ENCODE data around the gene KAZALD1.

Gene KAZALD1, protein sequence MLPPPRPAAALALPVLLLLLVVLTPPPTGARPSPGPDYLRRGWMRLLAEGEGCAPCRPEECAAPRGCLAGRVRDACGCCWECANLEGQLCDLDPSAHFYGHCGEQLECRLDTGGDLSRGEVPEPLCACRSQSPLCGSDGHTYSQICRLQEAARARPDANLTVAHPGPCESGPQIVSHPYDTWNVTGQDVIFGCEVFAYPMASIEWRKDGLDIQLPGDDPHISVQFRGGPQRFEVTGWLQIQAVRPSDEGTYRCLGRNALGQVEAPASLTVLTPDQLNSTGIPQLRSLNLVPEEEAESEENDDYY

DNA sequence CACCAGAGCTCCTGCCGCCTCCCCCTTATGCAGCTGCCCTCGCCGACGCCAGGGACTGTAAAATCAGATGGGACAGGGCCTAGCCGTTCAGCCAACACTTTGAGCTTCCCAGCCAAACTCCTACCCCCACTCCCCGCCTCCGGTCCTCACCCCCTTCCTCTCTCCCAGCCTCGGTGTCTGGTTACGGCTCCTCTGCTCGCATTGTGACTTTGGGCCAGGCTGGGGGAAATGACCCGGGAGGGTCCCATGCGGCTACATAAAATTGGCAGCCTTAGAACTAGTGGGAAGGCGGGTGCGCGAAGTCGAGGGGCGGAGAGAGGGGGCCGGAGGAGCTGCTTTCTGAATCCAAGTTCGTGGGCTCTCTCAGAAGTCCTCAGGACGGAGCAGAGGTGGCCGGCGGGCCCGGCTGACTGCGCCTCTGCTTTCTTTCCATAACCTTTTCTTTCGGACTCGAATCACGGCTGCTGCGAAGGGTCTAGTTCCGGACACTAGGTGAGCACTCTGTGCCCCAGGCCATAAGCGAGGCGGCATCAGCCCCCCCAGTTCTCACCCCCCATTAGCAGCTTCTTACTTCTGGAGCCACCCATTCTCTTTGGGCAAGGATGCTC lies at the start of gene KAZALD1:
Gene KAZALD1, plus strand, starts transcription at position 366 of the 608 bp plus-strand sequence. CDS start 604 bp downstream, outside the sequence.
- no peak for DNase-seq

DNA sequence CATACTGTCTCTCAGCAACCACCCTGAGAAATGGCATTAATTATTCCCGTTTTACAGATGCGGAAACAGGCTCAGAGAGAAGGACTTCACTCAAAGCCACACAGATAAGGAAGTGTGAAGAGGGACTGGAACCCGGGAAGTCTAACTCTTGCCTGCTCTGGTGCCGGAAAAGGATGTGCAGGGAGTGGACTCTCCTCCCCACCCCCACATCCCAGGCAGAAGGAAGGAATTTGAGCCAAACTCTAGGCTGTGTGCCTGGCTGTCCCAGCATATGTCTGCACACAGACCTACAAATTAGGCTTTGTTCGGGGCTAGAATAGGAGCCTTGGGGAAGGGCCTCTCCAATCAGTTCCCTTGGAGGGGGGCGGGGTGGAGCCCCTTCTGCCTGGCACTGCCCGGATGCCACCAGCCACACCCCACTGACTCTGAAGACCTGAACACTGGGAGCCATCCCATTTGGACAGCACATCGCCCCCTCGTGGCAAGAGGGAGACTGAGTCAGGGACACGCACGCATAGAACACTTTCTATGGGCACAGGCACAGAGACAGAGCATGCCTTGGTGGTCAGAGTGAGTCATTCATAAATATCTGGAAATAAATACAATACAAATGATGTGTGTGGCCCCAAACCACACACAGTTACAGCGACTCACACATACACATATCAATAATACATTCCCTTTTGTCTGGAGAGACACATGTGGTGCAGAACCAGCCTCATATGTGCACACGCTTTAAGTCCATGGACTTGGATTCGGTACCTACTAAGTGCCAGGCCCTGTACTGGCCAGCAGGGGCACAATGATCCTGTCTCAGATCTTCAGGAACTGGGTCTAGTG lies 49.0 kb upstream of the KAZALD1 start:
- DNase-seq: peak; percentile 84

DNA sequence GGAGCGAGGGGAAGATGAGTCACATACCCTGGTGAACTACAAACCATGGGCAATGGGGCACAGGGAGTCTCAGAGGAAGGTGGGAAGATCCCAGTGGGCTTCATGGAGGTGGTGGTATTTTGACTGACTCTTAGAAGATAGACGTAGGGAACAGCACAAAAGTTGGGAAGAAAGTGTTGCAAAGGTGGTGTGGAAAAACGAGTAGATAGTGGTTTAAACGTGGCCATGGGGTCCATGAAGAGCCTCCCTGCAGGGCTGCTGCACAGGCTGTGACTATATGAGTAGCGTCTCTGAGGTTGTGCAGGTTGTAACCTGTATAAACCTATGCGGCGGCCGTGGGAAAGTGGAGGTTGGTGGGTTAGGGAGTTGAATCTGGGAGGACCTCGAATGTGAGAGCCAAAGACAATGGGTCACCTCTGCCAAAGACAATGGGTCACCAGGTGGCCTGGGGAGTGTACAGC lies 48.4 kb upstream of the KAZALD1 start:
- DNase-seq: no peak

DNA sequence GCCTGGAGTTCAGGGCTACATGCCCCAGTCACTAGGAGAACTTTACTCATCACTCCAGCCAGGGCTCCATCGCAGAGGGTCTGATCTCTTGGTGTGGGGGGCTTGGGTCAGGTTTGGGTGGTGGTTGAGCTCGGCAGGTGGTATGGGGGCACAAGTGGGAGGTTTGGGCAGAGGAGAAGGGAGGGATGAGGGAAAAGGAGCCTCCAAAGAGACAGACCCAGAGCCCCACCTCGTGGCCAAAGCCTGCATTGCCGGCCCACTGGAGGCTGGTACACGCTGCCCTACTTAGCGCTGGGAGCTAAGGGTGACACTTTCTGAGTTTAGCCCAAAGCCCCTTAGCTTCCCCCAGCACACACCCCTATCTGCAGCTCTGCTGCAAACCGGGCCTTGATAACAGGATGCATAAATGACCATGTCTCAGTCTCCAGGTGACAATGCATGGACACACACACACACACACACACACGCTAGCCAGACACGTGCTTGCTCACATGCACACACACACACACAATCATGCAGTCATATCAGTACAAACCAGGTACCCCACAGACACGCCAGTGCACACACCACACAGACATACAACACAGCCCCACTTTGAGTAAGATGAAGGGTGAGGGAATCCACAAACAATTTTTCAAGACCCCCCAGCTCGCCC lies 47.4 kb upstream of the KAZALD1 start:
- DNase-seq: peak; percentile 79

DNA sequence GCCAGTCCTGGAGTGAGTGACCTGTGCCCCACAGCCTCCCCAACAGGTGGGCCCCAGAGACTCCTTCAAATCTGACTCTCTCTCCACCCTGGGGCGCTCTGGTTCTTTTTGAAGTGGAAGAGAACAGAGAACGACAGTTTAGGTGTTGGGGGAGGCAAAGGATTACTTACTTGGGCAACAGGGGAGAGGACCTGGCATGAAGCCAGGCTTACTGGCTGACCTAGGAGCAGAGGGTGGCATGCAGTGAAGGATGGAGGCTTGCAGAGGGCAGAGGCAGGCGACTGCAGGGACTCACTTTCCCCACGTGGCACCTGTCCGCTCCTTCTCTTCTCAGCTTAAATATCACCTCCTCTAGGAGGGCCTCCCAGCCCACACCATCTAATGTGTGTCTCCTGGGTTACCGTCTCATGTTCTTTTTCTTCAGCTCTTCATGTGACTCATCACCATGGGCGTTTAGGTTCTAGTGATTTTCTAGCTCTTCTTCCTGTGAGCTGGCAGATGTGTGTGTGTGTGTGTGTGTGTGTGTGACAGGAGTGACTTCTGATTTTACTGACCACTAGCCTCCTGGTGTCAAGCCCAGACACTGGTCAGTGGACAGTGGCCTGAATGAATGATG lies 46.7 kb upstream of the KAZALD1 start:
- DNase-seq: no peak

DNA sequence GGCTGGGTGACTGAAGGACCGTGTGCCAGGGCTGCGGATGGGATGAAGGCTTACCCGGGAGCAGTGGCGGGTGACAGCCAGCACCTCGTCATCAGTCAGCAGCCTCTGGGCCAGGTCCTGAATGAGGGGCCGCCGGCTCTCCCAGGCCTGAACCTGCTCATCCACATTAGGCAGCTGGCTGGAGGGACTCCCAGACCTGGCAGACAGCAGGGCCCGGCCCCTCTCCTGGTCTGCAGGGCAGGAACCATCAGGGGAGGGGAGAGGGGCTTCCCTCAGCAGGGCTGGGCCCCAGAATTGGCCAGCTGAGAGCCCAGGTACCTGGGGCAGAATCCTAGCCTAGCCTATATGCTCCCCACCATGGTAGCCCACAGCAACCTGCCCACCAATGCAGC lies 46.2 kb upstream of the KAZALD1 start:
- DNase-seq: no peak

DNA sequence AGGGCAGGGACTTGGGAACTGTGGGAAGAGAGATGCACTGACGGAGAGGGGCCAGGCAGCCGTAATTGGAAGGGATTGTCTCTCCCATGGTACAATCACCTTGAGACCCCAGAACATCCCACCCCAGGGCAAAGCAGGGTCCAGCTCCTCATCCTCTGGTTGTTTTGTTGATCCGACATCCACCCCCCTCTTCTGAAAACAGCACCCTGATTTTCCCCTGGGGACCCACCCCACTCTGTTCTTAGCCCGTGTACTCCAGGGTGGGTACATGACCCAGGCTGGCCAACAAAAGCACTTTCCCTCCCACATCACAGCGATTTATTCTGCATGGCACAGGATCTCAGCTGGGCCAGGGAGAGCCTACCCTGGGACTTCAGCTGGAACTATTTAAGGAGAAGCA lies 45.0 kb upstream of the KAZALD1 start:
- no peak for DNase-seq

DNA sequence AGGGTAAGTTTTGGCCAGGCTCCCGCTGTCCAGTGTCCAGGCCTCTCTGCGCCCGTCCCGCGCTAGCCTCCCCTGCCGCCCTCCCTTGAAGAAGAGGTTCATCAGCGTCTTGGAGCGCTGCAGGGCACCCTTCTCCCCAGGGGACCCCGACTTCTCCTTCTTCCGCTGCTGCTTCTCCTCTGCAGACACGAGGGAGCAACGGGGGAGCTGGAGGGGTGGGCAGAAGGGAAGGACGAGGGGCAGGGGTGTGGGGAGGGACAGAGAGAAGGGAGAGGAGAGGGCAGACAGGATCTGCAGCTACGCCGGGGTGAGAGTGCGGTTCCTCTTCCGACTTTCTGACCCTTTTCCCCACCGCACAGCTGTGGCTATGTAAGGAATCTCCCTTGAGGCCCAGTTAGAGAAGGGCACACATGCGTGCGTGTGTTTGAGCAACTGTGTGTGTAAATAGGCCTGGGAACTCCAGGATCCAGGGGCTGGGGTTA lies 43.6 kb upstream of the KAZALD1 start:
- DNase-seq: no peak

DNA sequence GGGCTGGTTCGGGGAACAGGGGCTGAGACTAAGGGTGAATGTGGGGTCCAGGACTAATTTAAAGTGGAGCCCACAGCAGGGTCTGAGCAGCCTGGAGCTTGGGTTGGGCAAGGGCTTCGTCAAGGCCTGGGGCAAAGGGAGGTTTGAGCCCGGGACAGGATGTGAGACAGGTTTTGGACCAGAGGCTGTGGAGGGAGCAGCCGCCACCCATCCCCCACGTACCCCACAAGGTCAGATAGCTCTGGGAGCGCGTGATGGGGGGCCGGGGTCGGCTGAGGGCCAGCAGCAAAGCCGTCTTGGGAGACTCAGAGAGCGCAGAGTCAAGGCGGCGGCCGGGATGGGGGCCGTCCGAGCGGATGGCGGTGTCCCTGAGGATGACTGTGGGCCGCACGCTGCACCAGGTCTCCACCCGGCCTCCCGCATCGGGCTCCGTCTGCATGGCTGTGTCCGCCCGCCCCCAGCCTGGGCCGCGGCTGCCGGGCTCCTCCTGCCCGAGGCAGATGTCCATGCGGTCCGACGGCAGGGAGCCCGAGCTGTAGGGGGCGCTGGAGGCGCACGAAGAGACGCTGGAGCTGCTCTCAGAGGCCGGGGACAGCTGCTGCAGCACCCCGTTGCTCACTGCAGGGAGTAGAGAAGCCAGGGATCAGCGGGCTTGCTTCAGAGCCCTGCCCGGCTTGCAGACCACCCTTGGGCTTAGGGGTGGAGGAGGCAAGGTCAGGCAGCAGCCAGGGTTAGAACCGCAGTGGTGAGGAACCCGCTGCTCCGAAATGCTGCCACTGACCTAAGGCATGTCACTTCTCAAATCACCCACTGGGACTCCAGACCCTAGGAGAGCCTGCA lies 43.0 kb upstream of the KAZALD1 start:
- DNase-seq: peak; percentile 71

DNA sequence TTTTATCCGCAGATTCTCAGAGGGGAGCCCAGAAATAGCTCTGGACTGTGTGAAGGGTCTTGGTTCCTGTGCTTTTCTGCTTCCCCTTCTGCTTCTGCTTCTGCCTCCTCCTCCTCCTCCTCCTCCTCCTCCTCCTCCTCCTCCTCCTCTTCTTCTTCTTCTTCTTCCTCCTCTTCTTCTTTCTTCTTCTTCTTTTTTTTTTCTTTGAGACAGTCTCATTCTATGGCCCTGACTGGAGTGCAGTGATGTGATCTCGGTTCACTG lies 42.4 kb upstream of the KAZALD1 start:
- DNase-seq: no peak

DNA sequence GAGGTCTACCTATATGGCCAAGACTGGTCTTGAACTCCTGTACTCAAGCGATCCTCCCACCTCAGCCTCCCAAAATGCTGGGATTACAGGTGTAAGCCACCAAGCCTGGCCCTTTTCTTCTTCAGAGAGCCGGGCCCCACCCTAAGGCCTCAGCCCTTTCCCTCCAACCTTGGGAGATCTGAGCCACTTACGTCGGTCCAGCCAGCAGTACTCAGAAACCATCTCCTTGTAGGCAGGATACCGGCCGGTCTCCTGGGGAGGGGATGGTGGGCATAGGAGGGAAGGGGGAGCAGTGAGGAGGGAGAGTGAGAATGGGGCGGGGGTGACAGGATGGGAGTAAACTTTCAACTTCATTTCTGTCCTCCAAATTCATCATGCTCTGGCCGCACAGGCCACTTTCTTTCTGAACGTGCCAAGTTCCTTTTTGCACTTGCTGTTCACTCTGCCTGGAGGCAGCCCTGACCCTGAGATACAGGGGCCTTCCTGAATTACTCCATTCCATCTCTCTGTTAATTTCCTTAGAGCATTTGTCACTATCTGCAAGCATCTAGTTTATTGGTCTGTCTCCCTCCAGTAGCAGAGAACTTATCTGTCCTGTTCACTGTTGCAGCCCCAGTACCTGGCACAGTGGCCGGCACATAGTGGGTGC lies 41.2 kb upstream of the KAZALD1 start:
- DNase-seq: no peak

DNA sequence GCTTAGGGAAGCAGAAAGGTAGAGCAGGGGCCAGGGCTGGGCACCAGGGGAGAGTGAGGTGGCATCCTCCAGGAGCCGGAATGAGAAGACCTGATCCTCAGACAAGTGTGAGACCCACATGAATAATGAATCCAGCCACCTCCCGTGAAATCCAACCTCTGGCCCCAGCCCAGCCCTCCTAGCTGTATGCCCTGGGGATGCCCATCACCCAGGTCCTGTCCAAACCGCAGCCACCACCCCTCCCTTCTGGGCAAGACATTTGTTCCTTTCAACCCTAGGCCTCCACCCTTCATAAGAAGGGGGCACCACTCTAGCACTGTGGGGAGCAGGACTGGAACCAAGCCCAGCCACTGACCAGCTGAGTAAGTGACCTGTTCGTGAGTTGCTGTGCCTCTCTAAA lies 40.5 kb upstream of the KAZALD1 start:
- no peak for DNase-seq

DNA sequence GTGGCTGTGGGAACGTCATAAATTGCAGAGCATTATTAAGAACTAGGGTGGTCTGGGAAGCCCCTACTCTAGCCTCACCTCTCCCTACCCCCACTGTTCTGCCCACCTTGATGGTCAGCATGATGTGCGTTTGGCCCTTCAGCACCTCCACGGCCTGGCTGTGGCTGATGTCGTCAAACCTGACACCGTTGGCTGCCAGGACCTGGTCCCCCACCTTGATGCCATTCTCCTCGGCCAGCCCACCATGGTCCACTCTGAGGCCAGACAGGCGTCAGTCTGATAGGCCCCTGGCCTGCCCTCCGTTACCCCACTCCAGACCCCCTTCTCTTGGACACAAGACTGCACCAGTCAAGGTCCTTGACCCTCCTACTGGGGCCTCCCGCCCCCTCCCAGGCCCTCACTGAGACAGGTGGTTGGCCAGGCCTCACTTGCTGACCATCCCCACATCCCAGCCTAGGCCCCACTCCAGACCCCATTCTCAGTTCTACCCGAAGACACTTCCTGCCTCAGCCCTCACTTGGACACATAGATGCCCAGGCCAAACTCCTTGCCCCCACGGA lies 40.0 kb upstream of the KAZALD1 start:
- no peak for DNase-seq

DNA sequence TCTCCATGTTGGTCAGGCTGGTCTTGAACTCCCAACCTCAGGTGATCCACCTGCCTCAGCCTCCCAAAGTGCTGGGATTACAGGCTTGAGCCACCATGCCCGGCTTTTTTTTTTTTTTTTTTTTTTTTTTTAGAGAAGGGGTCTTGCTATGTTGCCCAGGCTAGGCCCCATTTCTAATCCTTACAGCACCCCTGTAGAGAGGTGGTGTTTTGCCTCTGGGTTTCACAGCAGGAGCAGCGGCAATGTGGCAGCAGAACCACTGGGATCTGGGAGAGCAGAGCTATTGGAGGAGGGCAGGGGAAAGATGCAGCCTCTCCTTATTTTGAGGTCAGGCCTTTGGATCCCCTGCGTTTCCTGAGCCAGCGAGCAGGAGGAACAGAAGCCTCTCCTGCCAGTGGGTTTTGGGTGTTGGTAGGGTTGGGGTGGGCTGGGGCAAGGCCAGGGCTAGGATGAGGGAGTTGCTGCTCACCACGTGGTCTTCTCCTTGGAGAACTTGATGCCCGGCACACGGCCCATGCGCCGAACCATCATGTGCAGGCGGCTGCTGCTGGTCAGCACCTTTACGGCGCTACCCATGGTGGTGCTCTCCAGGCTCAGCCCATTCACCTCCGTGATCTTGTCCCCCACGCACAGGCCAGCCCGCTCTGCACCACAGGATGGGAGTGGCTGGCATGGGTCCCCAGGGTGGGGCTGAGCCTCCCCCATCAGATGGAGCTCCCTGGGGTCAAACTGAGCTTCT lies 38.7 kb upstream of the KAZALD1 start:
- DNase-seq: no peak

DNA sequence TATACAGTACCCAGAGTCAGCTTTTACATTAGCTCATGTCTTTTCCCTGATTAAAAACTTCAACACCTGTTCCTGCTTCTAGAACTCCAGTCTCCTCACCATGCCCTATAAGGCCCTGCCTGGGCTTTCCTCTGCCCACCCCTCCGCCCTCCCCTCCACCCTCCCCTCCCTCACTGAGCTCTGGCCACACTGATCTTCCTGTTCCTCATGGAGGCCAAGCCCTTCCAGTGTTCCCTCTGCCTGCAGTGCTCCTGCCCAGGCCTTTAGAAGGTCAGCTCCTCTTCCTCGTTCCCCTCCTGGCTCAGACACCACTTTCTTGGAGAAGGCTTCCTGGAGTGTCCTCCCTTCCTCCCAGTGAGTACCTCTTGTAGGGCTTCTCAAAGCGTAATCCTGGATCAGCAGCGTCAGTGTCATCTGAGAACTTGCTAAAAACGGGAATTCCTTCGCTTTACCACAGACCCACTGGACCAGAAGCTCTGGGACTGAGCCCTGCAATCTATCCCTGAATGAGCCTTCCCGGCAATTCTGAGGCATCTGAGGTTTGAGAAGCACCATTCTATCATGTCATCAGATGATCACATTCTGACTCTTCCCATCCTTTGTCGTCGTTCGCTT lies 34.6 kb upstream of the KAZALD1 start:
- no peak for DNase-seq

DNA sequence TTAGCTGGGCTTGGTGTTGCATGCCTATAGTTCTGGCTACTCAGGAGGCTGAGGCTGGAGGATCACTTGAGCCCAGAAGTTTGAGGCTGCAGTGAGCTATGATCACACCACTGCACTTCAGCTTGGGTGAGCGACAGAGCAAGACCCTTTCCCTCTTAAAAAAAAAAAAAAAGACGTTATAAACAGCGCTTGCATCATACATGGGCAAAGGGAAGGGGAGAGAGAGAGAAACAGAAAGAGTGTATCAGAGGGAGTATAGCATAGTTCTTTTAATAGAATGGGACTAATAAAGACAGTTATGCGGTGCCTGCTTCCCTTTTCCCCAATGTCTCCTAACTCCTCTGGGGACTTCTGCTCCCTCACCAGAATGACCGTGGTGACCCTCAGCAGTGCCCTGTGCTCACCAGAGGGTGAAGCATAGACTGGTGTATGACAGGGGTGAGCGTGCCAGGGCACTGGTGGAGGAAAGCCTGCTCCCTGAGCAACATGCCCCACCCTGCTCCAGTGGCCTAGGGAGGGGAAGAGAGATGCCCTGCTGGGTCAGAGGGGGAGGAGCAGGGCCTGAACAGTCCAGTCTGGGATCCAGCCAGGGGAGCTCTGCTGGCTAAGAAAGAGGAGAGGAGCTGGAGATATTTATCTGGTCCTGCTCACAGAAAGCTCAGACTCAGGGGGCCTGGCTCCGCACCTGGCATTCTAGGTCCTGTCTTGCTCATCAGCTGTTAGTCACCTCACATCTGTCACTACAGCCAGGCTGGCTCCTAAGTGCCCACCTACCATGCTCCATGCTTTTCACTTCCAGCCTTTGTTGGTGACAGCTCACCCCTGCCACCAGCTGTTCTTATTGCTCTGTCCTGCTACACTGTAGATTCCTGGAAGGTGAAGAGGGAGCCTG lies 33.1 kb upstream of the KAZALD1 start:
- no peak for DNase-seq

DNA sequence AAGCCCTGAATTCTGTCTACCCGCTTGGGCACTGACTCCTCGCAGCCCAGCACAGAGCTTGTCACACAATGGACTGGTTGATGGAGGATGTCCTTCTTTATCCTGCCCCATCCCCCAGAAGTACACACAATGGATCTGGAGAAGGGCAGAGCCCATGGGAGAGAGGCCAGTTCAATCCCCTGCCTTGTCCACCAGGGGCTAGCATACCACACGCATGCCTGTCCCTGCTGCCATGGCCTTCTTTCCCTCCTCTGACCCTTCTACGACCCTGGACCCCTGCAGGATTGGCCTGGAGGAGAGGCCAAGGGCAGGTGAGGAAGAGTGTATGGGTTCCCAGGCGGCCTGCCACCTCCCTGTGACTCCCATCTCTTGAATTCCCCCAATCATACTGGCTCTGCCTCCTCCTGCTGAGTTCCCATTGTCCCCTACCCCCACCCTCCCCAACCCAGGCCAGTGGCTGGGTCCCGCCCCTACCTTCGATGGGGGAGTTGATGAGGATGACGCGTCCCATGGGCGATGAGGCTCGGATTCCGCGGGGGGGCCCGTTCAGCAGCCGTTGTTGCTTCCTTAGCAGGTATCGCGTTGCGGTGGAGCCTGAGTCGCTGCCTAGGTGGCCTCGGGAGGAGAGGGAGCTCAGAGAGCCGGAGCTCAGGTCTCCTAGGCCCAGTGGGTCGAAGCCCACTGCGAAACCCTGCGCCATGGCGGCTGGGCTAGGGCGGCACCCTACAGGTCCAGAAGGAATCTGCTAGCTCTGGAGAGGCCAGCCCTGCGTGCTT lies 32.1 kb upstream of the KAZALD1 start:
- no peak for DNase-seq
